ENCODE measurements around the gene PRKCE. TPM values are rescaled to one million over a fixed set of nuclear protein-coding genes. Genes with fewer than 3 reads are reported as not detected.

PRKCE gene
- polyA plus RNA-seq, 1 of the 3 experiments (the other 2 are of a cell fraction) = 16.3 TPM

DNA sequence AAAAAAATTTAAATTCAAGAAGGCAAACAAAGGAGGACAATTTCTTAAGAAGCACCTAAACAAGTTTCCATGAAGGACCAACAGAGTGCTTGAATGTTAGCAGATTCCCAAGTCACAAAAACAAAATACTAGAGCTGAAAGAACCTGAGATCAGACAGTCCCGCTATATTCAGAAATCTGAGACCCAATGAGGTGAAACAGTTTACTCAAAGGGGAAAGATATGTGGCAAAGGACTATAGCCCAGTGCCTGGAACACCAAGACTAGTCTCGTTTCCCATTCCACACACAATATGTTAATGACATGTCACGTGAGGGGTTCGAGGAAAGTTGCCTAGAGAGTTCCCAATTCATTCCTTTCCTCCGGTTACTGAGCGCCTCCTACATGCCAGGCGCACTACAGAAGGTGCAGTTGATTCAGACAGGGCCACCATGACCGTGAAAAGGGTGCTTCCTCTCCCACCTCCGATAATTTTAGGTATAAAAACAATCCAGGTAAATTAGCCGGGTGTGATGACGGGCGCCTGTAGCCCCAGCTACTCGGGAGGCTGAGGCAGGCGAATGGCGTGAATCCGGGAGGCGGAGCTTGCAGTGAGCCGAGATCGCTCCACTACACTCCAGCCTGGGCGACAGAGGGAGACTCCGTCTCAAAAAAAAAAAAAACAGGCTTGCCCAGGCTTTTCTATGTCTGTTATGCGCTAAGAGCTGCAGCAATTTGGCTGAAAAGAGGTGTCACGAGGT is 41.0 kb upstream of the PRKCE start (continued):
- peak; percentile 73; the same call in 1 of the 2 replicates for TF ChIP-seq MXI1 (IDR thresholded peaks at IDR 0.05; ENCODE audit: low read depth, low read length)
- no peak for TF ChIP-seq TCF12 (IDR thresholded peaks at IDR 0.05)
- peak; percentile 52; the same call in 1 of the 2 replicates for TF ChIP-seq RCOR1 (IDR thresholded peaks at IDR 0.05; ENCODE audit: low read length)
- TF ChIP-seq CHD2 (IDR thresholded peaks at IDR 0.05; ENCODE audit: low read length, partially characterized antibody) = peak; percentile 54
- TF ChIP-seq, protein P1, sequence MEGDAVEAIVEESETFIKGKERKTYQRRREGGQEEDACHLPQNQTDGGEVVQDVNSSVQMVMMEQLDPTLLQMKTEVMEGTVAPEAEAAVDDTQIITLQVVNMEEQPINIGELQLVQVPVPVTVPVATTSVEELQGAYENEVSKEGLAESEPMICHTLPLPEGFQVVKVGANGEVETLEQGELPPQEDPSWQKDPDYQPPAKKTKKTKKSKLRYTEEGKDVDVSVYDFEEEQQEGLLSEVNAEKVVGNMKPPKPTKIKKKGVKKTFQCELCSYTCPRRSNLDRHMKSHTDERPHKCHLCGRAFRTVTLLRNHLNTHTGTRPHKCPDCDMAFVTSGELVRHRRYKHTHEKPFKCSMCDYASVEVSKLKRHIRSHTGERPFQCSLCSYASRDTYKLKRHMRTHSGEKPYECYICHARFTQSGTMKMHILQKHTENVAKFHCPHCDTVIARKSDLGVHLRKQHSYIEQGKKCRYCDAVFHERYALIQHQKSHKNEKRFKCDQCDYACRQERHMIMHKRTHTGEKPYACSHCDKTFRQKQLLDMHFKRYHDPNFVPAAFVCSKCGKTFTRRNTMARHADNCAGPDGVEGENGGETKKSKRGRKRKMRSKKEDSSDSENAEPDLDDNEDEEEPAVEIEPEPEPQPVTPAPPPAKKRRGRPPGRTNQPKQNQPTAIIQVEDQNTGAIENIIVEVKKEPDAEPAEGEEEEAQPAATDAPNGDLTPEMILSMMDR (IDR thresholded peaks at IDR 0.05) = peak; percentile 61
- no peak for TF ChIP-seq YY1 (IDR thresholded peaks at IDR 0.05; ENCODE audit: low read depth)

DNA sequence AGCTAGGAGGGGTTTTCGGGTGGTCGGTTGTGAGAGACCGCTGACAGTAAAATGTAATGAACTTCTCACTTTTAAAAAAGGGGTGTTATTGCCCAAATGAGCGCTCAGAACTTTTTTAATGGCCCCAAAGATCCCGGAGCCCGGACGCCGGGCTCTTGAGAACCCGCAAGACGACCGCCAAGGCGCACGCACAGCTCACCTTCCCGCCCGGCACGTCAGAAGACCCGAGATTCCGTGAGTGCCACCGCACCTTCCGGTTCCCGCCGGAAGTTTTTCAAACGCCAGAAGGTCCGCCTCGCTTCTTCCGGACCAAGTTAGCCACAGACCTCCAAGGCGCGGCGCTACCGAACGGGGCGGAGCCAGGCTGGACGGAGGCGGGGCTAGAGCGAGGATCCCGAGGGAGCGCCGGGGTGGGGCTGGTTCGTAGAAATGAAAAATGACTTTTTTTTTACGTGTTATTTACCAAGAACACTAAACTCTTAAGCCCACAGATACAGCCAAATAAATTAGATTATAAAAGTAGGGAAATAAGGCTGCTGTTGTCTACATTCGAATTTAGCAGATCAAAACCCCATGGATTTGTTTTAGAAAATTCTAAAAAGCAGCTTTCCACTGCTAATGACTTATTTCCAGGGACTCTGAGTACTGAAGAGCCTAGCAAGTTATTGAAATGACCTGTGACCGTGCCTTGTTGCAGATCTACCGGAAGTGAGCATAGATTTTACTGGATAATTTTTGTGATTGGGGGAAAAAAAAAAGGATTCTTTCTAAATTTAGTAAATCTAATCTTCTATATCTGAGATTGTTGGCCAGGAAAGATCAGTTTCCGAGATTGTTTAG is 40.2 kb upstream of the PRKCE start, which contains the start of gene SRBD1:
TSS of gene SRBD1 (minus strand) at position 248 of the 840 bp plus-strand sequence. CDS start 5,826 bp downstream, outside the sequence.
- CTCF ChIA-PET = interaction anchor here (0.6 to 11.5 kb wide), 8 partner anchors 15 to 1322 kb away, joined by 3 to 109 read pairs (median 3); no protein-coding TSS in a partner anchor
- Histone ChIP-seq H3K4me2 (peak within 1 kb of the TSS; percentile 70), H2AFZ (ENCODE audit: low read depth) (peak within 1 kb of the TSS; percentile 97), H3K9me2 (no peaks in the 10 kb centered on the region), H3K4me3 (ENCODE audit: low read depth in 2 of 2, low read length in 1 of 2) (peak within 1 kb of the TSS; percentile 77 to 91), H4K20me1 (ENCODE audit: insufficient read depth) (no peaks in the 10 kb centered on the region), H3F3A (replicated peaks; ENCODE audit: insufficient read depth) (peaks cover 5% of the 10 kb centered on the region), H3K79me2 (ENCODE audit: insufficient read depth) (peaks cover 41% of the 10 kb centered on the region), H3K27me3 (ENCODE audit: insufficient read depth) (no peaks in the 10 kb centered on the region), H3K4me1 (ENCODE audit: control insufficient read depth in 1 of 2, insufficient read depth in 2 of 2, low read depth in 1 of 2, low read length in 1 of 2) (peaks cover 5 to 14% of the 10 kb centered on the region in 2 experiments; a peak in 3 of 4 replicates), H3K36me3 (replicated peaks in 1 of 2; ENCODE audit: control insufficient read depth in 1 of 2, insufficient read depth in 2 of 2, low read length in 1 of 2) (no peaks in the 10 kb centered on the region), H3K9ac (peak within 1 kb of the TSS; percentile 65), H3K27ac (ENCODE audit: low read depth in 2 of 2, low read length in 1 of 2) (peak within 1 kb of the TSS; percentile 83 to 89), H3K9me3 (no peaks in the 10 kb centered on the region)
- 2% methylated on average over 41 of the region's 44 CpGs for WGBS (ENCODE audit: low lambda C conversion rate)
- DNase-seq = peak; percentile 92
- POLR2A ChIA-PET = interaction anchor here (0.7 to 1.4 kb wide), 3 partner anchors 26 to 438 kb away, joined by 3 to 4 read pairs (median 3); no protein-coding TSS in a partner anchor
- TF ChIP-seq FOXM1 (IDR thresholded peaks at IDR 0.05; ENCODE audit: low read depth) (0 out of 2 replicates have a peak, but pooled peaks have one; percentile 11), FOSL2 (IDR thresholded peaks at IDR 0.05; ENCODE audit: borderline replicate concordance, low read depth) (no peak), RCOR1 (IDR thresholded peaks at IDR 0.05; ENCODE audit: low read length) (peak; percentile 47; the same call in 1 of the 2 replicates), YY1 (IDR thresholded peaks at IDR 0.05; ENCODE audit: low read depth) (no peak), GATA2 (CRISPR knock-in tag; IDR thresholded peaks at IDR 0.05) (no peak), SMC3 (IDR thresholded peaks at IDR 0.05; ENCODE audit: low read depth, low read length) (no peak), TAF1 (IDR thresholded peaks at IDR 0.05; ENCODE audit: borderline replicate concordance, low read depth, low read length) (peak; percentile 67), ELF1 (IDR thresholded peaks at IDR 0.05) (peak; percentile 86), POLR2AphosphoS5 (IDR thresholded peaks at IDR 0.05; ENCODE audit: low read depth, low read length) (peak; percentile 95), GABPA (IDR thresholded peaks at IDR 0.05; ENCODE audit: low read depth) (peak; percentile 96), JUND (IDR thresholded peaks at IDR 0.05) (0 out of 2 replicates have a peak, but pooled peaks have one; percentile 0), NFIC (IDR thresholded peaks at IDR 0.05; ENCODE audit: borderline replicate concordance) (no peak), CHD2 (IDR thresholded peaks at IDR 0.05; ENCODE audit: low read length, partially characterized antibody) (peak; percentile 75)
- TF ChIP-seq, protein P1 (IDR thresholded peaks at IDR 0.05) = no peak
- TF ChIP-seq, protein P2, sequence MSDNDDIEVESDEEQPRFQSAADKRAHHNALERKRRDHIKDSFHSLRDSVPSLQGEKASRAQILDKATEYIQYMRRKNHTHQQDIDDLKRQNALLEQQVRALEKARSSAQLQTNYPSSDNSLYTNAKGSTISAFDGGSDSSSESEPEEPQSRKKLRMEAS (IDR thresholded peaks at IDR 0.05; ENCODE audit: low read depth) = peak; percentile 94
- TF ChIP-seq, protein P3, sequence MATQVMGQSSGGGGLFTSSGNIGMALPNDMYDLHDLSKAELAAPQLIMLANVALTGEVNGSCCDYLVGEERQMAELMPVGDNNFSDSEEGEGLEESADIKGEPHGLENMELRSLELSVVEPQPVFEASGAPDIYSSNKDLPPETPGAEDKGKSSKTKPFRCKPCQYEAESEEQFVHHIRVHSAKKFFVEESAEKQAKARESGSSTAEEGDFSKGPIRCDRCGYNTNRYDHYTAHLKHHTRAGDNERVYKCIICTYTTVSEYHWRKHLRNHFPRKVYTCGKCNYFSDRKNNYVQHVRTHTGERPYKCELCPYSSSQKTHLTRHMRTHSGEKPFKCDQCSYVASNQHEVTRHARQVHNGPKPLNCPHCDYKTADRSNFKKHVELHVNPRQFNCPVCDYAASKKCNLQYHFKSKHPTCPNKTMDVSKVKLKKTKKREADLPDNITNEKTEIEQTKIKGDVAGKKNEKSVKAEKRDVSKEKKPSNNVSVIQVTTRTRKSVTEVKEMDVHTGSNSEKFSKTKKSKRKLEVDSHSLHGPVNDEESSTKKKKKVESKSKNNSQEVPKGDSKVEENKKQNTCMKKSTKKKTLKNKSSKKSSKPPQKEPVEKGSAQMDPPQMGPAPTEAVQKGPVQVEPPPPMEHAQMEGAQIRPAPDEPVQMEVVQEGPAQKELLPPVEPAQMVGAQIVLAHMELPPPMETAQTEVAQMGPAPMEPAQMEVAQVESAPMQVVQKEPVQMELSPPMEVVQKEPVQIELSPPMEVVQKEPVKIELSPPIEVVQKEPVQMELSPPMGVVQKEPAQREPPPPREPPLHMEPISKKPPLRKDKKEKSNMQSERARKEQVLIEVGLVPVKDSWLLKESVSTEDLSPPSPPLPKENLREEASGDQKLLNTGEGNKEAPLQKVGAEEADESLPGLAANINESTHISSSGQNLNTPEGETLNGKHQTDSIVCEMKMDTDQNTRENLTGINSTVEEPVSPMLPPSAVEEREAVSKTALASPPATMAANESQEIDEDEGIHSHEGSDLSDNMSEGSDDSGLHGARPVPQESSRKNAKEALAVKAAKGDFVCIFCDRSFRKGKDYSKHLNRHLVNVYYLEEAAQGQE (IDR thresholded peaks at IDR 0.05; ENCODE audit: low read depth, low read length) = no peak
- TF ChIP-seq, protein P4, sequence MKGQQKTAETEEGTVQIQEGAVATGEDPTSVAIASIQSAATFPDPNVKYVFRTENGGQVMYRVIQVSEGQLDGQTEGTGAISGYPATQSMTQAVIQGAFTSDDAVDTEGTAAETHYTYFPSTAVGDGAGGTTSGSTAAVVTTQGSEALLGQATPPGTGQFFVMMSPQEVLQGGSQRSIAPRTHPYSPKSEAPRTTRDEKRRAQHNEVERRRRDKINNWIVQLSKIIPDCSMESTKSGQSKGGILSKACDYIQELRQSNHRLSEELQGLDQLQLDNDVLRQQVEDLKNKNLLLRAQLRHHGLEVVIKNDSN (IDR thresholded peaks at IDR 0.05; ENCODE audit: borderline replicate concordance, low read depth) = 0 out of 2 replicates have a peak, but pooled peaks have one; percentile 32

All from SK-N-SH (cell line).